Mesendoderm (in vitro differentiated cells): ENCODE results near the gene FBXW5.

Experiments
- DNase-seq: peaks from one replicate; pipeline ENCODE4 v3.0.0; 2013
- H2AK5ac ChIP-seq: 2 replicates; pipeline ENCODE4 v1.6.1; 2013; ENCODE audit warnings: low read length, inconsistent platforms
- H2BK120ac ChIP-seq: 2 replicates; pipeline ENCODE4 v1.6.1; 2013; ENCODE audit warnings: low read depth, mild to moderate bottlenecking, low read length, moderate library complexity, mixed read lengths
- H2BK15ac ChIP-seq: replicated peaks from 2 replicates; pipeline ENCODE4 v1.6.1; 2013; ENCODE audit warnings: low read depth, mild to moderate bottlenecking, moderate library complexity
- H2BK5ac ChIP-seq: 2 replicates; pipeline ENCODE4 v1.6.1; 2013; ENCODE audit warnings: low read length, inconsistent platforms
- H3K18ac ChIP-seq: 2 replicates; pipeline ENCODE4 v1.6.1; 2013; ENCODE audit warnings: mild to moderate bottlenecking, low read length, mixed read lengths
- H3K23ac ChIP-seq: one replicate; pipeline ENCODE4 v1.6.1; 2013; ENCODE audit warnings: low read length
- H3K27ac ChIP-seq: 2 replicates; pipeline ENCODE4 v1.5.1; 2013; ENCODE audit warnings: low read depth, mild to moderate bottlenecking, inconsistent platforms, low read length, moderate library complexity
- H3K27me3 ChIP-seq: 2 replicates; pipeline ENCODE4 v1.6.1; 2013; ENCODE audit warnings: low read length, control low read depth, mild to moderate bottlenecking, inconsistent platforms; ENCODE audit not compliant: insufficient read depth, poor library complexity
- H3K36me3 ChIP-seq: 2 replicates; pipeline ENCODE4 v1.6.1; 2013; ENCODE audit warnings: low read length, inconsistent platforms; ENCODE audit not compliant: control insufficient read depth, insufficient read depth
- H3K4ac ChIP-seq: one replicate; pipeline ENCODE4 v1.6.1; 2013; ENCODE audit warnings: low read depth, mild to moderate bottlenecking, low read length, moderate library complexity
- H3K4me1 ChIP-seq: 2 replicates; pipeline ENCODE4 v1.6.1; 2013; ENCODE audit warnings: low read depth, low read length, inconsistent platforms; ENCODE audit not compliant: control insufficient read depth
- H3K4me2 ChIP-seq: 2 replicates; pipeline ENCODE4 v1.6.1; 2013; ENCODE audit warnings: low read length
- H3K4me3 ChIP-seq: 2 replicates; pipeline ENCODE4 v1.5.1; 2013; ENCODE audit warnings: mild to moderate bottlenecking, low read length
- H3K56ac ChIP-seq: one replicate; pipeline ENCODE4 v1.6.1; 2013; ENCODE audit warnings: low read length
- H3K79me1 ChIP-seq: 2 replicates; pipeline ENCODE4 v1.6.1; 2013; ENCODE audit warnings: low read length, inconsistent platforms
- H3K79me2 ChIP-seq: 2 replicates; pipeline ENCODE4 v1.6.1; 2013; ENCODE audit warnings: mild to moderate bottlenecking, low read length; ENCODE audit not compliant: control insufficient read depth, insufficient read depth
- H3K9ac ChIP-seq: 2 replicates; pipeline ENCODE4 v1.6.1; 2013; ENCODE audit warnings: low read length, inconsistent platforms
- H4K5ac ChIP-seq: one replicate; pipeline ENCODE4 v1.6.1; 2013; ENCODE audit warnings: low read length
- H4K8ac ChIP-seq: one replicate; pipeline ENCODE4 v1.6.1; 2013; ENCODE audit warnings: low read depth, mild to moderate bottlenecking, control low read depth, low read length, moderate library complexity
- WGBS: extraction: QIAGEN DNeasy Blood & Tissue Kit; methylation state at CpG from one replicate; pipeline ENCODE4 v1.1.7; 2013; ENCODE audit warnings: low lambda C conversion rate, missing lambda C conversion rate; ENCODE audit not compliant: insufficient coverage; ENCODE audit errors: extremely low coverage; 5-methylcytosine and 5-hydroxymethylcytosine counted together

Gene FBXW5

GRCh38 chr9:136973618-136974617, 29.4 kb upstream of the FBXW5 start:
- Histone ChIP-seq H4K8ac (no peak overlapping the region), H2AK5ac (no peak overlapping the region), H3K79me1 (no peaks in the 10 kb centered on the region), H2BK5ac (no peak overlapping the region), H3K27me3 (no peaks in the 10 kb centered on the region), H3K56ac (no peak overlapping the region), H2BK15ac (no peak overlapping the region), H3K9ac (no peak overlapping the region), H3K23ac (no peak overlapping the region), H3K79me2 (no peaks in the 10 kb centered on the region), H3K4ac (no peak overlapping the region), H3K27ac (no peak overlapping the region), H3K4me1 (no peaks in the 10 kb centered on the region), H4K5ac (no peak overlapping the region), H3K4me3 (no peak overlapping the region), H3K18ac (no peak overlapping the region), H3K4me2 (no peak overlapping the region), H2BK120ac (no peak overlapping the region), H3K36me3 (no peaks in the 10 kb centered on the region)
- no CpG with 5 or more reads among the region's 29 CpGs for WGBS
- DNase-seq, result no peak

- no peak overlapping the region for H3K4ac ChIP-seq
- no peak overlapping the region for H3K56ac ChIP-seq
- H3K36me3 ChIP-seq, result no peaks in the 10 kb centered on the region
- WGBS, result no CpG with 5 or more reads among the region's 13 CpGs
- H3K79me2 ChIP-seq, result no peaks in the 10 kb centered on the region
- H2BK5ac ChIP-seq, result no peak overlapping the region
- H3K23ac ChIP-seq, result no peak overlapping the region
- H2BK120ac ChIP-seq, result no peak overlapping the region
- H3K9ac ChIP-seq, result no peak overlapping the region
- no peak overlapping the region for H4K5ac ChIP-seq
- H3K27ac ChIP-seq, result no peak overlapping the region
- no peak overlapping the region for H4K8ac ChIP-seq
- H2AK5ac ChIP-seq, result no peak overlapping the region
- no peak overlapping the region for H2BK15ac ChIP-seq
- H3K4me3 ChIP-seq, result no peak overlapping the region
- no peaks in the 10 kb centered on the region for H3K79me1 ChIP-seq
- H3K18ac ChIP-seq, result no peak overlapping the region
- no peak for DNase-seq
- H3K4me2 ChIP-seq, result no peak overlapping the region
- no peaks in the 10 kb centered on the region for H3K27me3 ChIP-seq
- H3K4me1 ChIP-seq, result no peaks in the 10 kb centered on the region
Observed at GRCh38 chr9:136972743-136973142, 28.2 kb upstream of the FBXW5 start.

GRCh38 chr9:136972335-136972734, 27.8 kb upstream of the FBXW5 start:
- H3K27me3 ChIP-seq, result no peaks in the 10 kb centered on the region
- H2AK5ac ChIP-seq, result no peak overlapping the region
- H3K23ac ChIP-seq, result no peak overlapping the region
- H4K5ac ChIP-seq, result no peak overlapping the region
- no peak overlapping the region for H2BK15ac ChIP-seq
- no peak overlapping the region for H4K8ac ChIP-seq
- no peak overlapping the region for H3K4me2 ChIP-seq
- no peak for DNase-seq
- H3K18ac ChIP-seq, result no peak overlapping the region
- no peak overlapping the region for H3K9ac ChIP-seq
- no peak overlapping the region for H3K56ac ChIP-seq
- H3K79me1 ChIP-seq, result no peaks in the 10 kb centered on the region
- no CpG with 5 or more reads among the region's 11 CpGs for WGBS
- no peak overlapping the region for H3K4ac ChIP-seq
- no peak overlapping the region for H2BK5ac ChIP-seq
- no peak overlapping the region for H3K27ac ChIP-seq
- no peaks in the 10 kb centered on the region for H3K79me2 ChIP-seq
- no peak overlapping the region for H2BK120ac ChIP-seq
- no peaks in the 10 kb centered on the region for H3K36me3 ChIP-seq
- no peaks in the 10 kb centered on the region for H3K4me1 ChIP-seq
- H3K4me3 ChIP-seq, result no peak overlapping the region

- Histone ChIP-seq H2BK5ac (no peak overlapping the region), H3K56ac (no peak overlapping the region), H3K4me1 (no peaks in the 10 kb centered on the region), H4K8ac (no peak overlapping the region), H2BK120ac (no peak overlapping the region), H3K18ac (no peak overlapping the region), H3K23ac (no peak overlapping the region), H3K27ac (no peak overlapping the region), H3K27me3 (no peaks in the 10 kb centered on the region), H3K79me2 (no peaks in the 10 kb centered on the region), H3K4me3 (no peak overlapping the region), H3K4ac (no peak overlapping the region), H3K4me2 (no peak overlapping the region), H2BK15ac (no peak overlapping the region), H2AK5ac (no peak overlapping the region), H3K9ac (no peak overlapping the region), H4K5ac (no peak overlapping the region), H3K79me1 (no peaks in the 10 kb centered on the region), H3K36me3 (no peaks in the 10 kb centered on the region)
- no peak for DNase-seq
- no CpG with 5 or more reads among the region's 14 CpGs for WGBS
Observed at GRCh38 chr9:136971746-136972145, 27.2 kb upstream of the FBXW5 start.

GRCh38 chr9:136970361-136970760, 25.8 kb upstream of the FBXW5 start:
- H2BK15ac ChIP-seq, result no peak overlapping the region
- H3K79me1 ChIP-seq, result no peaks in the 10 kb centered on the region
- peaks cover 2% of the 10 kb centered on the region for H3K4me1 ChIP-seq
- no peak overlapping the region for H3K23ac ChIP-seq
- no peak overlapping the region for H3K27ac ChIP-seq
- DNase-seq, result no peak
- no peak overlapping the region for H3K4me3 ChIP-seq
- H3K27me3 ChIP-seq, result no peaks in the 10 kb centered on the region
- no peak overlapping the region for H3K9ac ChIP-seq
- H3K56ac ChIP-seq, result no peak overlapping the region
- no peaks in the 10 kb centered on the region for H3K36me3 ChIP-seq
- no peak overlapping the region for H2AK5ac ChIP-seq
- no peak overlapping the region for H4K5ac ChIP-seq
- no peaks in the 10 kb centered on the region for H3K79me2 ChIP-seq
- no peak overlapping the region for H3K4ac ChIP-seq
- no CpG with 5 or more reads among the region's 11 CpGs for WGBS
- H3K4me2 ChIP-seq, result no peak overlapping the region
- no peak overlapping the region for H2BK120ac ChIP-seq
- H3K18ac ChIP-seq, result no peak overlapping the region
- H4K8ac ChIP-seq, result no peak overlapping the region
- no peak overlapping the region for H2BK5ac ChIP-seq
